ENCODE data around the gene NABP2.

NABP2 gene

GRCh38 chr12:56224102-56224701 is at the start of gene NABP2:
NABP2 (plus strand) TSS chr12:56224342; CDS start chr12:56224857, 515 bp downstream.
- peak; percentile 98 for DNase-seq (ENCODE audit: low read depth)

GRCh38 chr12:56178347-56178746 is 45.8 kb upstream of the NABP2 start:
- no peak for DNase-seq (ENCODE audit: low read depth)

GRCh38 chr12:56186957-56187356 is 37.2 kb upstream of the NABP2 start:
- no peak for DNase-seq (ENCODE audit: low read depth)

- DNase-seq (ENCODE audit: low read depth) = no peak
These were observed 35.9 kb upstream of the NABP2 start for GRCh38 chr12:56188131-56188777.

- DNase-seq (ENCODE audit: low read depth) = no peak
These were observed 35.4 kb upstream of the NABP2 start for GRCh38 chr12:56188778-56189098.

- peak; percentile 82 for DNase-seq (ENCODE audit: low read depth)
These were observed 34.8 kb upstream of the NABP2 start, which contains the start of gene SMARCC2 for GRCh38 chr12:56189099-56189917. SMARCC2 (minus strand) TSS chr12:56189483; CDS start chr12:56189461, 22 bp downstream.

GRCh38 chr12:56189918-56190694 is 34.0 kb upstream of the NABP2 start:
- DNase-seq (ENCODE audit: low read depth) = peak; percentile 78

GRCh38 chr12:56190695-56191155 is 33.4 kb upstream of the NABP2 start:
- DNase-seq (ENCODE audit: low read depth) = no peak

- DNase-seq (ENCODE audit: low read depth) = no peak
These were observed 31.6 kb upstream of the NABP2 start for GRCh38 chr12:56192582-56192981.

- DNase-seq (ENCODE audit: low read depth) = peak; percentile 83
These were observed 31.0 kb upstream of the NABP2 start for GRCh38 chr12:56193025-56193578.

- DNase-seq (ENCODE audit: low read depth) = peak; percentile 96
These were observed 27.2 kb upstream of the NABP2 start for GRCh38 chr12:56196818-56197550.

- no peak for DNase-seq (ENCODE audit: low read depth)
These were observed 26.1 kb upstream of the NABP2 start for GRCh38 chr12:56197921-56198635.

- peak; percentile 20 for DNase-seq (ENCODE audit: low read depth)
These were observed 25.3 kb upstream of the NABP2 start for GRCh38 chr12:56198836-56199235.

GRCh38 chr12:56202366-56202765 is 21.8 kb upstream of the NABP2 start:
- no peak for DNase-seq (ENCODE audit: low read depth)

GRCh38 chr12:56202838-56203237 is 21.3 kb upstream of the NABP2 start:
- DNase-seq (ENCODE audit: low read depth) = no peak

- DNase-seq (ENCODE audit: low read depth) = no peak
These were observed 19.9 kb upstream of the NABP2 start for GRCh38 chr12:56204275-56204674.

GRCh38 chr12:56205445-56205844 is 18.7 kb upstream of the NABP2 start:
- DNase-seq (ENCODE audit: low read depth) = no peak

GRCh38 chr12:56206452-56207166 is 17.5 kb upstream of the NABP2 start:
- peak; percentile 60 for DNase-seq (ENCODE audit: low read depth)

- no peak for DNase-seq (ENCODE audit: low read depth)
These were observed 16.1 kb upstream of the NABP2 start for GRCh38 chr12:56208006-56208405.

- DNase-seq (ENCODE audit: low read depth) = no peak
These were observed 11.8 kb upstream of the NABP2 start for GRCh38 chr12:56212361-56212760.
